Skeletal muscle cell (primary cell): ENCODE results near the gene ARHGAP35.
"Not testable (repeated sequence)": the region's sequence is repeated elsewhere in the genome, so short reads cannot be mapped to it uniquely, and the experiment has no call there.

Experiments
- DNase-seq: peaks from one replicate; pipeline ENCODE4 v3.0.0-alpha.2; 2010; ENCODE audit warnings: low read depth
- H3K4me3 ChIP-seq: 2 replicates; pipeline ENCODE4 v1.5.1; 2011; ENCODE audit warnings: low read depth, mild to moderate bottlenecking, control low read depth, low read length, moderate library complexity

Gene ARHGAP35

GRCh38 chr19:46841458-46842083, 19.2 kb upstream of the ARHGAP35 start:
- DNase-seq = no peak

GRCh38 chr19:46842791-46843190, 18.0 kb upstream of the ARHGAP35 start:
- DNase-seq = no peak
- H3K4me3 ChIP-seq = no peak overlapping the region

More at GRCh38 chr19:46841458-46842083, 19.2 kb upstream of the ARHGAP35 start:
- no peak overlapping the region for H3K4me3 ChIP-seq

GRCh38 chr19:46844067-46844489, 16.7 kb upstream of the ARHGAP35 start:
- DNase-seq = no peak
- no peak overlapping the region for H3K4me3 ChIP-seq

GRCh38 chr19:46845959-46846459, 14.8 kb upstream of the ARHGAP35 start:
- no peak for DNase-seq
- H3K4me3 ChIP-seq = no peak overlapping the region

- H3K4me3 ChIP-seq = no peak overlapping the region
- DNase-seq = no peak
Observed at GRCh38 chr19:46847528-46847927, 13.3 kb upstream of the ARHGAP35 start.

- H3K4me3 ChIP-seq = no peak overlapping the region
- no peak for DNase-seq
Observed at GRCh38 chr19:46848389-46848788, 12.4 kb upstream of the ARHGAP35 start.

- no peak for DNase-seq
- H3K4me3 ChIP-seq = peak overlapping the region; percentile 92
Observed at GRCh38 chr19:46849610-46850009, 11.2 kb upstream of the ARHGAP35 start.

- peak; percentile 98 for DNase-seq
- peak within 1 kb of the TSS; percentile 92 for H3K4me3 ChIP-seq
Observed at GRCh38 chr19:46850228-46851203, 10.3 kb upstream of the ARHGAP35 start, which contains the start of gene AP2S1. Gene AP2S1 (minus strand): TSS chr19:46850846. CDS start chr19:46850766, 80 bp downstream.

GRCh38 chr19:46852830-46853229, 8.0 kb upstream of the ARHGAP35 start:
- no peak overlapping the region for H3K4me3 ChIP-seq
- DNase-seq = no peak

GRCh38 chr19:46854698-46855097, 6.1 kb upstream of the ARHGAP35 start:
- DNase-seq, H3K4me3 ChIP-seq: not testable (repeated sequence)

- DNase-seq = peak; percentile 90
- peak overlapping the region; percentile 35 for H3K4me3 ChIP-seq
Observed at GRCh38 chr19:46856062-46857022, 4.5 kb upstream of the ARHGAP35 start.

GRCh38 chr19:46859637-46860124, 1.1 kb upstream of the ARHGAP35 start:
- DNase-seq = peak; percentile 57
- H3K4me3 ChIP-seq = peak overlapping the region; percentile 83

- peak overlapping the region; percentile 83 for H3K4me3 ChIP-seq
- peak; percentile 96 for DNase-seq
Observed at GRCh38 chr19:46860125-46860845, 512 bp upstream of the ARHGAP35 start.

- DNase-seq = no peak
- peak overlapping the region; percentile 83 for H3K4me3 ChIP-seq
Observed at GRCh38 chr19:46861691-46862502, 1.1 kb downstream of the ARHGAP35 start.

GRCh38 chr19:46862503-46862834, 1.7 kb downstream of the ARHGAP35 start:
- peak overlapping the region; percentile 83 for H3K4me3 ChIP-seq

GRCh38 chr19:46862974-46863632, 2.3 kb downstream of the ARHGAP35 start:
- DNase-seq = no peak

More at GRCh38 chr19:46862503-46862834, 1.7 kb downstream of the ARHGAP35 start:
- DNase-seq = no peak

More at GRCh38 chr19:46862974-46863632, 2.3 kb downstream of the ARHGAP35 start:
- peak overlapping the region; percentile 83 for H3K4me3 ChIP-seq
